MCF 10A (cell line): ENCODE measurements around the gene ATP7B. TPM values are rescaled to one million over a fixed set of nuclear protein-coding genes. Genes with fewer than 3 reads are reported as not detected.
A peak's percentile ranks its signal among the peaks of the same experiment; 100 is the strongest.

Source experiments
- BruUV-seq: library from RNA; stranded (reverse); fragments of 400-500 nt; replicated peaks from 2 replicates; lab custom pipeline; 2021; lab: Mats Ljungman, UMichigan
- CTCF ChIA-PET: fragments of 300-600 bp; sonication (Branson Sonifier 250); formaldehyde crosslinking; extraction: SDS; loops from one replicate; lab custom pipeline; 2021; ENCODE audit warnings: antibody characterized with exemption, inconsistent platforms; lab: Yijun Ruan, JAX
- POLR2A ChIA-PET: fragments of 300-600, 350-650 bp; sonication (Branson Sonifier 250); formaldehyde crosslinking; extraction: SDS; loops from one replicate; lab custom pipeline; 2020; ENCODE audit warnings: antibody characterized with exemption, inconsistent platforms; lab: Yijun Ruan, JAX
- DNase-seq: peaks from one replicate; pipeline ENCODE4 v3.0.0-alpha.2; 2018; ENCODE audit not compliant: unreplicated experiment
- H3K27ac Mint-ChIP-seq: one replicate; pipeline ENCODE4 v1.8.0; 2022; ENCODE audit warnings: mild to moderate bottlenecking, low read depth, mixed read lengths; ENCODE audit not compliant: unreplicated experiment
- H3K27me3 Mint-ChIP-seq: one replicate; pipeline ENCODE4 v1.8.0; 2022; ENCODE audit warnings: mixed read lengths; ENCODE audit not compliant: insufficient read depth, unreplicated experiment
- H3K36me3 Mint-ChIP-seq: one replicate; pipeline ENCODE4 v1.8.0; 2022; ENCODE audit warnings: mild to moderate bottlenecking, moderate library complexity, mixed read lengths; ENCODE audit not compliant: insufficient read depth, unreplicated experiment
- H3K4me1 Mint-ChIP-seq: one replicate; pipeline ENCODE4 v1.8.0; 2022; ENCODE audit warnings: mixed read lengths; ENCODE audit not compliant: insufficient read depth, unreplicated experiment
- H3K4me3 Mint-ChIP-seq: one replicate; pipeline ENCODE4 v1.8.0; 2022; ENCODE audit warnings: mild to moderate bottlenecking, moderate library complexity, mixed read lengths; ENCODE audit not compliant: unreplicated experiment
- H3K9me3 Mint-ChIP-seq: one replicate; pipeline ENCODE4 v1.8.0; 2022; ENCODE audit warnings: mixed read lengths; ENCODE audit not compliant: unreplicated experiment
- CTCF ChIP-seq: fragments of 200-600 bp; IDR thresholded peaks from one replicate; pipeline ENCODE4 v1.8.0; 2022; ENCODE audit warnings: antibody characterized with exemption, mild to moderate bottlenecking; ENCODE audit not compliant: unreplicated experiment
- intact Hi-C: fragments of 100-400 bp; cut with micrococcal nuclease; formaldehyde crosslinking; loops from 2 replicates; pipeline ENCODE4 v1.14.1; 2022
- total RNA-seq: library from RNA; stranded (reverse); gene quantifications from 2 replicates; pipeline ENCODE4 v1.2.3, GENCODE V29; 2022

Gene ATP7B
- total RNA-seq, 1 experiment from 2014 or later: 3.2 TPM

- H3K27me3 Mint-ChIP-seq: no peaks in the 10 kb centered on the region
- no TSS peak for BruUV-seq
- DNase-seq: no peak
- no peak for TF ChIP-seq CTCF
- no peak overlapping the region for H3K4me3 Mint-ChIP-seq
- CTCF ChIA-PET: no interaction called here
- peaks cover 62% of the 10 kb centered on the region for H3K36me3 Mint-ChIP-seq
- peaks cover 32% of the 10 kb centered on the region for H3K4me1 Mint-ChIP-seq
- POLR2A ChIA-PET: interaction anchor here (2.9 kb wide), 1 partner anchor 13 kb away, joined by 12 read pairs; the partner anchor contains the start of gene ALG11
- H3K27ac Mint-ChIP-seq: peak overlapping the region; percentile 16
- intact Hi-C loops: no loop called here
- peaks cover 13% of the 10 kb centered on the region for H3K9me3 Mint-ChIP-seq
Measured at GRCh38 chr13:52026246-52026626, 15.0 kb upstream of the ATP7B start.

- Mint-ChIP-seq H3K27me3 (no peaks in the 10 kb centered on the region), H3K4me3 (no peak overlapping the region), H3K9me3 (peaks cover 13% of the 10 kb centered on the region), H3K27ac (no peak overlapping the region), H3K36me3 (peaks cover 61% of the 10 kb centered on the region), H3K4me1 (peaks cover 32% of the 10 kb centered on the region)
- intact Hi-C loops: no loop called here
- no TSS peak for BruUV-seq
- CTCF ChIA-PET: no interaction called here
- no peak for TF ChIP-seq CTCF
- DNase-seq: no peak
- POLR2A ChIA-PET: interaction anchor here (2.9 kb wide), 1 partner anchor 13 kb away, joined by 12 read pairs; the partner anchor contains the start of gene ALG11
Measured at GRCh38 chr13:52025475-52026245, 14.4 kb upstream of the ATP7B start.

- TF ChIP-seq CTCF: no peak
- H3K4me1 Mint-ChIP-seq: peaks cover 28% of the 10 kb centered on the region
- peaks cover 12% of the 10 kb centered on the region for H3K9me3 Mint-ChIP-seq
- H3K27ac Mint-ChIP-seq: no peak within 1 kb of the TSS
- intact Hi-C loops: no loop called here
- CTCF ChIA-PET: interaction anchor here (0.5 to 1.1 kb wide), 2 partner anchors 13 to 23 kb away, joined by 3 read pairs; no protein-coding TSS in a partner anchor
- no TSS peak for BruUV-seq
- no peaks in the 10 kb centered on the region for H3K27me3 Mint-ChIP-seq
- DNase-seq: no peak
- H3K36me3 Mint-ChIP-seq: peaks cover 64% of the 10 kb centered on the region
- H3K4me3 Mint-ChIP-seq: no peak within 1 kb of the TSS
- POLR2A ChIA-PET: no interaction called here
Measured at GRCh38 chr13:52024481-52024880, 13.2 kb upstream of the ATP7B start, which contains the start of gene UTP14C. TSS of gene UTP14C (plus strand) at chr13:52024691. CDS start at chr13:52028805, 4,114 bp downstream.

- intact Hi-C loops: no loop called here
- no peak for TF ChIP-seq CTCF
- Mint-ChIP-seq H3K27me3 (no peaks in the 10 kb centered on the region), H3K4me1 (peaks cover 23% of the 10 kb centered on the region), H3K4me3 (no peak overlapping the region), H3K27ac (no peak overlapping the region), H3K9me3 (peaks cover 6% of the 10 kb centered on the region), H3K36me3 (peaks cover 72% of the 10 kb centered on the region)
- ChIA-PET CTCF (no interaction called here), POLR2A (interaction anchor here (0.8 kb wide), 1 partner anchor 10 kb away, joined by 3 read pairs; the partner anchor contains the start of gene ALG11)
- no TSS peak for BruUV-seq
- DNase-seq: no peak
Measured at GRCh38 chr13:52022356-52022755, 11.1 kb upstream of the ATP7B start.
